GM21619 (cell line): ENCODE data around the gene CHMP4B.

Experiments used
- ATAC-seq: cut with Tn5 transposase; IDR thresholded peaks from one replicate; pipeline ENCODE4 v1.9.1; 2021; ENCODE audit not compliant: unreplicated experiment

Gene CHMP4B

GRCh38 chr20:33890557-33890956, 79.4 kb downstream of the CHMP4B start:
- ATAC-seq = no peak

- no peak for ATAC-seq
Measured at GRCh38 chr20:33893314-33893713, 82.2 kb downstream of the CHMP4B start.

- ATAC-seq = no peak
Measured at GRCh38 chr20:33894798-33895197, 83.7 kb downstream of the CHMP4B start.

- no peak for ATAC-seq
Measured at GRCh38 chr20:33896509-33896908, 85.4 kb downstream of the CHMP4B start.

GRCh38 chr20:33897313-33897912, 86.3 kb downstream of the CHMP4B start:
- no peak for ATAC-seq

- ATAC-seq = no peak
Measured at GRCh38 chr20:33899106-33899505, 88.0 kb downstream of the CHMP4B start.

- no peak for ATAC-seq
Measured at GRCh38 chr20:33900521-33901131, 89.5 kb downstream of the CHMP4B start.

- ATAC-seq = no peak
Measured at GRCh38 chr20:33901132-33901523, 90.0 kb downstream of the CHMP4B start.

GRCh38 chr20:33902011-33902410, 90.9 kb downstream of the CHMP4B start:
- ATAC-seq = no peak
